Neural progenitor cell (in vitro differentiated cells): ENCODE measurements around the gene FLNA.

Experiments used
- CTCF ChIP-seq: fragments of 200-600 bp; sonication (generic); IDR thresholded peaks from 2 replicates; pipeline ENCODE4 v1.5.1; 2017; ENCODE audit warnings: antibody characterized with exemption, mild to moderate bottlenecking
- EZH2 ChIP-seq: fragments of 200-600 bp; sonication (generic); IDR thresholded peaks from 2 replicates; pipeline ENCODE4 v1.6.1; 2017; ENCODE audit warnings: antibody characterized with exemption, mild to moderate bottlenecking, moderate library complexity
- EZH2phosphoT487 ChIP-seq: fragments of 200-600 bp; sonication (generic); IDR thresholded peaks from 2 replicates; pipeline ENCODE4 v1.6.1; 2017; ENCODE audit warnings: antibody characterized with exemption

DNA sequence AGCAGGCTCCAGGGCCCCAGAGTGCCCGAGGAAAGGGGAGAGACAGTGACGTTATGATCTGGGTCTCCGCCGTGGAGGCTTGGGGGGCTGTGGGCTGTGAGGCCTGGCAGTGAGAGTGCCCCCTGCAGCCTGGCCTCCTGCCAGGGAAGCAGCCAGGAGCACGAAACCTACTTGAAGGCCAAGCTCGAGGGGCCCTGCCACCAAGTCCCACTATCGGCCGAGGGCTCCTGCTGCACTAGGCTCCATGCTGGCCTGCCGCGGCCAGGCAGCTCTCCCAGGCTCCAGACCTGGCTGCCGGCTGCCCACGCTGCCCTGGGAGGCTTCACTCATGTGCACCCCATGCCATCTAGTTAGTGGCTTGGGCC is 18.7 kb downstream of the FLNA start:
- TF ChIP-seq EZH2 (no peak), EZH2phosphoT487 (no peak), CTCF (no peak)
